Left ventricle myocardium inferior (tissue), 1 donor: ENCODE results near the gene TSPAN32. TPM values are rescaled to one million over a fixed set of nuclear protein-coding genes. Genes with fewer than 3 reads are reported as not detected.
"Not testable (repeated sequence)": the region's sequence is repeated elsewhere in the genome, so short reads cannot be mapped to it uniquely, and the experiment has no call there.

Experiments used
- DNase-seq: peaks from one replicate; pipeline ENCODE4 v3.0.0-alpha.2; 2020
- H3K27ac ChIP-seq: fragments of 200-600 bp; replicated peaks from 2 replicates; pipeline ENCODE4 v1.8.0; 2021
- H3K27me3 ChIP-seq: fragments of 200-600 bp; 2 replicates; pipeline ENCODE4 v1.8.0; 2021; ENCODE audit warnings: low read depth
- H3K36me3 ChIP-seq: fragments of 200-600 bp; 2 replicates; pipeline ENCODE4 v1.8.0; 2021
- H3K4me1 ChIP-seq: fragments of 200-600 bp; 2 replicates; pipeline ENCODE4 v1.8.0; 2021
- H3K4me3 ChIP-seq: fragments of 200-600 bp; 2 replicates; pipeline ENCODE4 v1.8.0; 2021; ENCODE audit warnings: mild to moderate bottlenecking, moderate library complexity
- H3K9me3 ChIP-seq: fragments of 200-600 bp; replicated peaks from 2 replicates; pipeline ENCODE4 v1.8.0; 2021
- CTCF ChIP-seq: fragments of 200-600 bp; IDR thresholded peaks from 2 replicates; pipeline ENCODE4 v1.8.0; 2021; ENCODE audit warnings: antibody characterized with exemption, mild to moderate bottlenecking, borderline replicate concordance
- intact Hi-C: fragments of 100-400 bp; cut with micrococcal nuclease; formaldehyde crosslinking; loops from one replicate; pipeline ENCODE4 v1.11.0; 2022
- total RNA-seq: library from RNA; stranded (reverse); fragmentation: NEBNext Ultra II Directional; extraction: Animal tissue kit (Norgen Biotek cat#: 25700); gene quantifications from one replicate; pipeline ENCODE4 v1.2.1, GENCODE V29; 2021
- donor health status: DM: no; HTN: yes; CAD: no; lungs with severe emphysema.

Gene TSPAN32
- total RNA-seq, 1 donor from 2014 or later = 27.1 TPM

- H3K27me3 ChIP-seq = no peaks in the 10 kb centered on the region
- peaks cover 8% of the 10 kb centered on the region for H3K4me1 ChIP-seq
- TF ChIP-seq CTCF = no peak
- no peak for DNase-seq
- H3K4me3 ChIP-seq = no peak overlapping the region
- H3K9me3 ChIP-seq = peaks cover 3% of the 10 kb centered on the region
- H3K27ac ChIP-seq = no peak overlapping the region
- H3K36me3 ChIP-seq = no peaks in the 10 kb centered on the region
- intact Hi-C loops = no loop called here
These were observed 28.9 kb downstream of the TSPAN32 start for GRCh38 chr11:2330696-2331095.

DNA sequence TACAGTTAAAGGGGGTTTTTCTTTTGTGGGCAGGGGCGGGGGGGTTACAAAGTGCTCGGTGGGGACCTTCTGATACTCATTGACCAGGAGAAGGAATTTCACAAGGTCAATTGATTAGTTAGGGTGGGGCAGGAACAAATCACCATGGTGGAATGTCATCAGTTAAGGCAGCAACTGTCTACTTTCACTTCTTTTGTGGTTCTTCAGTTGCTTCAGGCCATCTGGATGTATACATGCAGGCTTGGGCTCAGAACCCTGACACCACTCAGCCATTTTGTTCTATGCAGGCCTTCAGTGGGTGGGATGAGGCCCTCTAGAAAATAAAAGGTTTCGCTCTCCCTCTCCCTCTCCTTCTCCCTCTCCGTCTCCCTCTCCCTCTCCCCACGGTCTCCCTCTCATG, 29.6 kb downstream of the TSPAN32 start:
- H3K36me3 ChIP-seq = no peaks in the 10 kb centered on the region
- no peak overlapping the region for H3K4me3 ChIP-seq
- TF ChIP-seq CTCF = no peak
- no peaks in the 10 kb centered on the region for H3K27me3 ChIP-seq
- H3K4me1 ChIP-seq = peaks cover 3% of the 10 kb centered on the region
- H3K27ac ChIP-seq = no peak overlapping the region
- DNase-seq = no peak
- intact Hi-C loops = no loop called here
- peaks cover 3% of the 10 kb centered on the region for H3K9me3 ChIP-seq

DNA sequence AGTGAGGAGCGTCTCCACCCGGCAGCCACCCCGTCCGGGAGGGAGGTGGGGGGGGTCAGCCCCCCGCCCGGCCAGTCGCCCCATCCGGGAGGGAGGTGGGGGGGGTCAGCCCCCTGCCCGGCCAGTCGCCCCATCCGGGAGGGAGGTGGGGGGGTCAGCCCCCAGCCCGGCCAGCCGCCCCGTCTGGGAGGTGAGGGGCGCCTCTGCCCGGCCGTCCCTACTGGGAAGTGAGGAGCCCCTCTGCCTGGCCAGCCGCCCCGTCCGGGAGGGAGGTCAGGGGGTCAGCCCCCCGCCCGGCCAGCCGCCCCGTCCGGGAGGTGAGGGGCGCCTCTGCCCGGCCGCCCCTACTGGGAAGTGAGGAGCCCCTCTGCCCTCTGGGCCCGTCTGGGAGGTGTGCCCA, 30.8 kb downstream of the TSPAN32 start:
- H3K9me3 ChIP-seq, intact Hi-C loops, H3K27ac ChIP-seq, DNase-seq, H3K4me3 ChIP-seq, H3K36me3 ChIP-seq, H3K4me1 ChIP-seq, H3K27me3 ChIP-seq: not testable (repeated sequence)

GRCh38 chr11:2333486-2334205, 31.8 kb downstream of the TSPAN32 start:
- intact Hi-C loops, DNase-seq, H3K4me3 ChIP-seq: not testable (repeated sequence)

GRCh38 chr11:2335286-2335685, 33.5 kb downstream of the TSPAN32 start:
- H3K9me3 ChIP-seq, intact Hi-C loops, H3K4me1 ChIP-seq, H3K27me3 ChIP-seq, DNase-seq, H3K36me3 ChIP-seq, H3K27ac ChIP-seq, H3K4me3 ChIP-seq: not testable (repeated sequence)

More at GRCh38 chr11:2333486-2334205, 31.8 kb downstream of the TSPAN32 start:
- H3K36me3 ChIP-seq, H3K27ac ChIP-seq, H3K27me3 ChIP-seq, H3K4me1 ChIP-seq, H3K9me3 ChIP-seq: not testable (repeated sequence)

DNA sequence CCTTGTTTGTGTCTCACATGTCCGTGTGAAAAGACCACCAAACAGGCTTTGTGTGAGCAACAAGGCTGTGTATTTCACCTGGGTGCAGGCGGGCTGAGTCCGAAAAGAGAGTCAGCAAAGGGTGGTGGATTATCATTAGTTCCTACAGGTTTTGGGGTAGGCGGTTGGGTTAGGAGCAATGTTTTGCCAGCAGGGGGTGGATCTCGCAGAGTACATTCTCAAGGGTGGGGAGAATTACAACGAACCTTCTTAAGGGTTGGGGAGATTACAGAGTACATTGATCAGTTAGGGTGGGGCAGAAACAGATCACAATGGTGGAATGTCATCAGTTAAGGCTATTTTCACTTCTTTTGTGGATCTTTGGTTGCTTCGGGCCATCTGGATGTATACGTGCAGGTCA, 36.9 kb downstream of the TSPAN32 start:
- DNase-seq, H3K9me3 ChIP-seq, intact Hi-C loops, H3K4me3 ChIP-seq, H3K27me3 ChIP-seq, H3K27ac ChIP-seq, H3K4me1 ChIP-seq, H3K36me3 ChIP-seq: not testable (repeated sequence)

DNA sequence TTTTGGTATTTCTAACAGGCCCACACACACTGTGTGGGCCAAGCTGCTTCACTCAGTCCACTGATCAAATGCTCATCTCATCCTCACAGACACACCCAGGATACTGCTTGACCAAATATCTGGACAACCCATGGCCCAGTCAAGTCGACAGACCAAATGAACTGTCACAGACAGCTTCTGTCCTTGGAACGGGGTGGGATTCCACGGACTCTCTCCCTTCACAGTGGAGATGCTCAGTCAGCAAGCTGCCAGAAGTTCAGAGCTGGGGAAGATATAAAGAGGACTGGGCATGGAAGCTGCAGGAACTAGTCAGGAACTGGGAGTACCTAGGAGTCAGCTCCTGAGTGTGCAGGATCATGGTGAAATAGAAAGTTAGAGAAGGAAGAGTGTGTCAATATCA, 40.7 kb downstream of the TSPAN32 start:
- Histone ChIP-seq H3K9me3 (peaks cover 4% of the 10 kb centered on the region), H3K4me1 (no peaks in the 10 kb centered on the region), H3K4me3 (no peak overlapping the region), H3K36me3 (no peaks in the 10 kb centered on the region), H3K27me3 (no peaks in the 10 kb centered on the region), H3K27ac (no peak overlapping the region)
- no peak for DNase-seq
- intact Hi-C loops = no loop called here
- TF ChIP-seq CTCF = no peak
